ENCODE data around the gene CNTN1. TPM values are rescaled to one million over a fixed set of nuclear protein-coding genes. Genes with fewer than 3 reads are reported as not detected.

CNTN1 gene
- total and polyA plus RNA-seq, 9 of the 15 experiments (the other 6 are each of a cell fraction or from before 2014, with no cell fraction given) = 0.16 TPM; not detected in 8

- in situ Hi-C loops (cut with MboI) (no loop called here), intact Hi-C loops (cut with micrococcal nuclease) (no loop called here)
- H3K27ac ChIP-seq (ENCODE audit: extremely low read depth, low read depth, low read length) = no peak overlapping the region
- ChIA-PET POLR2A (no interaction called here), CTCF (ENCODE audit: low intra/inter-chr PET ratio) (no interaction called here)
- no peaks in the 10 kb centered on the region for H3K27me3 ChIP-seq (ENCODE audit: control insufficient read depth in 2 of 2, insufficient read depth in 2 of 2, low read length in 2 of 2)
- TF ChIP-seq PYGO2 (tag; IDR thresholded peaks at IDR 0.05) (no peak), MEF2D (tag; conservative IDR thresholded peaks at IDR 0.05; ENCODE audit: low read depth) (no peak), TCF7L2 (IDR thresholded peaks at IDR 0.05; ENCODE audit: low read depth, low read length) (no peak), ZNF324 (CRISPR knock-in tag; IDR thresholded peaks at IDR 0.05) (no peak), ZNF445 (CRISPR knock-in tag; IDR thresholded peaks at IDR 0.05; ENCODE audit: low read depth) (no peak), ZNF717 (CRISPR knock-in tag; IDR thresholded peaks at IDR 0.05) (no peak), ZC3H8 (IDR thresholded peaks at IDR 0.05) (no peak), ZNF3 (CRISPR knock-in tag; IDR thresholded peaks at IDR 0.05) (no peak), ZNF253 (CRISPR knock-in tag; conservative IDR thresholded peaks at IDR 0.05) (no peak), MCM2 (IDR thresholded peaks at IDR 0.05; ENCODE audit: low read depth) (no peak), NRF1 (conservative IDR thresholded peaks at IDR 0.05 in 1 of 2, IDR thresholded peaks at IDR 0.05 in 1 of 2) (no peak), TEAD2 (tag; IDR thresholded peaks at IDR 0.05) (no peak), HNRNPK (IDR thresholded peaks at IDR 0.05; ENCODE audit: low read depth, low read length, poor library complexity, severe bottlenecking) (no peak), ZNF277 (CRISPR knock-in tag; IDR thresholded peaks at IDR 0.05; ENCODE audit: borderline replicate concordance) (no peak), RBM39 (optimal IDR thresholded peaks at IDR 0.05; ENCODE audit: low read depth, low read length) (no peak), PML (IDR thresholded peaks at IDR 0.05; ENCODE audit: low read length) (no peak)
- H3K36me3 ChIP-seq (ENCODE audit: control insufficient read depth, insufficient read depth, low read length) = no peaks in the 10 kb centered on the region
- no peak overlapping the region for H3K4me2 ChIP-seq (ENCODE audit: insufficient read depth, low read length)
- H4K20me1 ChIP-seq (replicated peaks; ENCODE audit: control insufficient read depth, insufficient read depth, low read length) = no peaks in the 10 kb centered on the region
- no TSS peak for BruUV-seq (replicated peaks)
- no peaks in the 10 kb centered on the region for H3K79me2 ChIP-seq (ENCODE audit: control insufficient read depth, insufficient read depth, low read length)
- H3K9ac ChIP-seq (ENCODE audit: insufficient read depth in 1 of 2, low read depth in 2 of 2, low read length in 2 of 2) = no peak overlapping the region
- ATAC-seq (no peak), FAIRE-seq (no peak), DNase-seq (ENCODE audit: extremely low read depth in 1 of 4, low spot score in 3 of 4) (no peak)
- no peak overlapping the region for H3K4me3 ChIP-seq
- H3K9me3 ChIP-seq (replicated peaks; ENCODE audit: control insufficient read depth, insufficient read depth, low read depth, low read length) = no peaks in the 10 kb centered on the region
- no peak overlapping the region for H2AFZ ChIP-seq (ENCODE audit: low read depth, low read length)
- no peaks in the 10 kb centered on the region for H3K4me1 ChIP-seq (replicated peaks in 1 of 2; ENCODE audit: control insufficient read depth in 2 of 2, insufficient read depth in 2 of 2, low read length in 2 of 2)
- H3K9me1 ChIP-seq (ENCODE audit: control insufficient read depth, insufficient read depth, low read length) = no peaks in the 10 kb centered on the region
These were observed 101.8 kb downstream of the CNTN1 start for GRCh38 chr12:40794087-40794486.
